Glutamatergic neuron (in vitro differentiated cells): Measurements from ENCODE around the gene HCST. TPM values are rescaled to one million over a fixed set of nuclear protein-coding genes. Genes with fewer than 3 reads are reported as not detected.

Experiments
- DNase-seq: peaks from one replicate; pipeline ENCODE4 v3.0.0; 2022
- H3K27ac Mint-ChIP-seq: one replicate; pipeline ENCODE4 v1.8.0; 2020; ENCODE audit warnings: mild to moderate bottlenecking, mixed read lengths, inconsistent platforms; ENCODE audit not compliant: unreplicated experiment
- H3K27me3 Mint-ChIP-seq: one replicate; pipeline ENCODE4 v1.8.0; 2020; ENCODE audit warnings: mild to moderate bottlenecking, moderate library complexity, mixed read lengths, inconsistent platforms; ENCODE audit not compliant: unreplicated experiment
- H3K36me3 Mint-ChIP-seq: one replicate; pipeline ENCODE4 v1.8.0; 2020; ENCODE audit warnings: mild to moderate bottlenecking, mixed read lengths, inconsistent platforms; ENCODE audit not compliant: unreplicated experiment
- H3K4me1 Mint-ChIP-seq: one replicate; pipeline ENCODE4 v1.8.0; 2020; ENCODE audit warnings: mild to moderate bottlenecking, low read depth, mixed read lengths, inconsistent platforms; ENCODE audit not compliant: unreplicated experiment
- H3K4me3 Mint-ChIP-seq: one replicate; pipeline ENCODE4 v1.8.0; 2020; ENCODE audit warnings: mild to moderate bottlenecking, mixed read lengths, inconsistent platforms; ENCODE audit not compliant: unreplicated experiment
- H3K9me3 Mint-ChIP-seq: one replicate; pipeline ENCODE4 v1.8.0; 2020; ENCODE audit warnings: mild to moderate bottlenecking, moderate library complexity, mixed read lengths, inconsistent platforms; ENCODE audit not compliant: unreplicated experiment
- CTCF ChIP-seq: fragments of 200-600 bp; sonication (generic); IDR thresholded peaks from one replicate; pipeline ENCODE4 v1.5.0; 2021; ENCODE audit not compliant: partially characterized antibody, unreplicated experiment
- total RNA-seq: library from RNA; stranded (reverse); fragmentation: NEBNext Ultra II Directional; extraction: Animal tissue kit (Norgen Biotek cat#: 25700); gene quantifications from one replicate; pipeline ENCODE4 v1.2.1, GENCODE V29; 2021; ENCODE audit not compliant: unreplicated experiment

HCST gene
- total RNA-seq, 1 donor from 2014 or later = not detected

GRCh38 chr19:35859414-35859813 is 42.9 kb upstream of the HCST start:
- peaks cover 21% of the 10 kb centered on the region for H3K27me3 Mint-ChIP-seq
- peaks cover 15% of the 10 kb centered on the region for H3K9me3 Mint-ChIP-seq
- peak overlapping the region; percentile 32 for H3K4me3 Mint-ChIP-seq
- no peaks in the 10 kb centered on the region for H3K36me3 Mint-ChIP-seq
- no peak overlapping the region for H3K27ac Mint-ChIP-seq
- H3K4me1 Mint-ChIP-seq = peaks cover 26% of the 10 kb centered on the region
- TF ChIP-seq CTCF = no peak
- no peak for DNase-seq

GRCh38 chr19:35860436-35860817 is 41.9 kb upstream of the HCST start:
- no peak overlapping the region for H3K27ac Mint-ChIP-seq
- H3K9me3 Mint-ChIP-seq = peaks cover 11% of the 10 kb centered on the region
- H3K4me3 Mint-ChIP-seq = peak overlapping the region; percentile 85
- peak; percentile 43 for DNase-seq
- H3K27me3 Mint-ChIP-seq = peaks cover 13% of the 10 kb centered on the region
- peaks cover 17% of the 10 kb centered on the region for H3K4me1 Mint-ChIP-seq
- no peak for TF ChIP-seq CTCF
- no peaks in the 10 kb centered on the region for H3K36me3 Mint-ChIP-seq

GRCh38 chr19:35860818-35861639 is 41.3 kb upstream of the HCST start:
- H3K27me3 Mint-ChIP-seq = peaks cover 10% of the 10 kb centered on the region
- peak overlapping the region; percentile 64 for H3K27ac Mint-ChIP-seq
- peak; percentile 80 for DNase-seq
- peaks cover 7% of the 10 kb centered on the region for H3K9me3 Mint-ChIP-seq
- H3K4me1 Mint-ChIP-seq = peaks cover 13% of the 10 kb centered on the region
- H3K4me3 Mint-ChIP-seq = peak overlapping the region; percentile 85
- H3K36me3 Mint-ChIP-seq = peaks cover 4% of the 10 kb centered on the region
- no peak for TF ChIP-seq CTCF

- peak overlapping the region; percentile 64 for H3K27ac Mint-ChIP-seq
- H3K4me1 Mint-ChIP-seq = peaks cover 13% of the 10 kb centered on the region
- DNase-seq = no peak
- H3K36me3 Mint-ChIP-seq = peaks cover 8% of the 10 kb centered on the region
- H3K27me3 Mint-ChIP-seq = peaks cover 10% of the 10 kb centered on the region
- H3K9me3 Mint-ChIP-seq = peaks cover 7% of the 10 kb centered on the region
- TF ChIP-seq CTCF = no peak
- peak overlapping the region; percentile 85 for H3K4me3 Mint-ChIP-seq
Measured at GRCh38 chr19:35861640-35862160, 40.6 kb upstream of the HCST start.

- H3K27me3 Mint-ChIP-seq = peaks cover 9% of the 10 kb centered on the region
- peak overlapping the region; percentile 9 for H3K4me3 Mint-ChIP-seq
- H3K4me1 Mint-ChIP-seq = peaks cover 15% of the 10 kb centered on the region
- no peak for DNase-seq
- H3K27ac Mint-ChIP-seq = peak overlapping the region; percentile 62
- peaks cover 7% of the 10 kb centered on the region for H3K9me3 Mint-ChIP-seq
- peaks cover 8% of the 10 kb centered on the region for H3K36me3 Mint-ChIP-seq
- no peak for TF ChIP-seq CTCF
Measured at GRCh38 chr19:35862528-35862927, 39.8 kb upstream of the HCST start.
